Endothelial cell of umbilical vein (primary cell): ENCODE data around the gene ANKH.

ENCODE experiments used
- FOS ChIP-seq: IDR thresholded peaks from 2 replicates; pipeline ENCODE4 v1.6.1; 2011; ENCODE audit warnings: mild to moderate bottlenecking, low read length, moderate library complexity, borderline replicate concordance; ENCODE audit not compliant: insufficient read depth
- JUN ChIP-seq: IDR thresholded peaks from 2 replicates; pipeline ENCODE4 v1.6.1; 2011; ENCODE audit warnings: borderline replicate concordance, low read depth; ENCODE audit not compliant: insufficient read length, insufficient read depth
- POLR2A ChIP-seq: IDR thresholded peaks from 2 replicates; pipeline ENCODE4 v1.6.1; 2012; ENCODE audit warnings: low read depth, mild to moderate bottlenecking, control low read depth, low read length
- POLR2AphosphoS5 ChIP-seq: IDR thresholded peaks from 2 replicates; pipeline ENCODE4 v1.6.1; 2012; ENCODE audit warnings: low read depth, mild to moderate bottlenecking, control low read depth, low read length, moderate library complexity; ENCODE audit not compliant: insufficient read depth
- TF ChIP-seq, protein P1 (sequence below), 2 donors: IDR thresholded peaks; 1 replicate in 1 of 2; 2 replicates in 1 of 2; pipeline ENCODE4 v1.5.1; 2011; ENCODE audit warnings: low read length in 2 of 2, mild to moderate bottlenecking in 2 of 2, moderate library complexity in 2 of 2, control low read depth in 1 of 2, inconsistent platforms in 1 of 2, low read depth in 1 of 2; ENCODE audit not compliant: insufficient read depth in 1 of 2; ENCODE audit errors: extremely low read depth in 1 of 2
- TF ChIP-seq, protein P2 (sequence below): IDR thresholded peaks from 2 replicates; pipeline ENCODE4 v1.6.1; 2011; ENCODE audit not compliant: insufficient read depth, insufficient read length

DNA sequence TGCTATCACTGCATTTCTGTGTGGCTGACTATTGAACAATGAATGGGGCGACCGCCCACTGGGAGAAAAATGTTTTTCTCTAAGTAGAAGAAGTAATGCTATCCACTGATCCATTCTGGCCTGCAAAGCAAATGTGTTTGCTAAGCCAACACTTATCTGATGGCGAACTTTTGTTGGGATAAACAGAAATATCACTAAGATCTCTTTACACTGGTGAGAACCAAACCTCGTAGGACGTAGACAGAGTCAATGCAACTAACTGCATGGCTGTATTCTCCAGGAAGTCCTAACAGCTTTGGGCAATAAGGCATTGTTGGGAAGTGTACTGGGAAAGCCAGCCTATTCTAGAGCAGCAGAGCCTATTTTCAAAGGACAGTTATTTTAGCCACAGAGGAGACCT, 77.7 kb downstream of the ANKH start:
- TF ChIP-seq, protein P1, sequence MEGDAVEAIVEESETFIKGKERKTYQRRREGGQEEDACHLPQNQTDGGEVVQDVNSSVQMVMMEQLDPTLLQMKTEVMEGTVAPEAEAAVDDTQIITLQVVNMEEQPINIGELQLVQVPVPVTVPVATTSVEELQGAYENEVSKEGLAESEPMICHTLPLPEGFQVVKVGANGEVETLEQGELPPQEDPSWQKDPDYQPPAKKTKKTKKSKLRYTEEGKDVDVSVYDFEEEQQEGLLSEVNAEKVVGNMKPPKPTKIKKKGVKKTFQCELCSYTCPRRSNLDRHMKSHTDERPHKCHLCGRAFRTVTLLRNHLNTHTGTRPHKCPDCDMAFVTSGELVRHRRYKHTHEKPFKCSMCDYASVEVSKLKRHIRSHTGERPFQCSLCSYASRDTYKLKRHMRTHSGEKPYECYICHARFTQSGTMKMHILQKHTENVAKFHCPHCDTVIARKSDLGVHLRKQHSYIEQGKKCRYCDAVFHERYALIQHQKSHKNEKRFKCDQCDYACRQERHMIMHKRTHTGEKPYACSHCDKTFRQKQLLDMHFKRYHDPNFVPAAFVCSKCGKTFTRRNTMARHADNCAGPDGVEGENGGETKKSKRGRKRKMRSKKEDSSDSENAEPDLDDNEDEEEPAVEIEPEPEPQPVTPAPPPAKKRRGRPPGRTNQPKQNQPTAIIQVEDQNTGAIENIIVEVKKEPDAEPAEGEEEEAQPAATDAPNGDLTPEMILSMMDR (IDR thresholded peaks at IDR 0.05; ENCODE audit: extremely low read depth in 1 of 2, insufficient read depth in 1 of 2, low read depth in 1 of 2, low read length in 2 of 2), result no peak
- no peak for TF ChIP-seq FOS
- TF ChIP-seq, protein P2, sequence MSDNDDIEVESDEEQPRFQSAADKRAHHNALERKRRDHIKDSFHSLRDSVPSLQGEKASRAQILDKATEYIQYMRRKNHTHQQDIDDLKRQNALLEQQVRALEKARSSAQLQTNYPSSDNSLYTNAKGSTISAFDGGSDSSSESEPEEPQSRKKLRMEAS, result no peak
- no peak for TF ChIP-seq POLR2AphosphoS5
- no peak for TF ChIP-seq JUN
- TF ChIP-seq POLR2A, result no peak
